ENCODE results near the gene SEZ6L2.

Gene SEZ6L2

GRCh38 chr16:29858974-29859373 is 40.4 kb downstream of the SEZ6L2 start:
- FAIRE-seq (no peak), DNase-seq (ENCODE audit: extremely low spot score, insufficient read length, low read depth) (no peak)

GRCh38 chr16:29858149-29858849 is 41.1 kb downstream of the SEZ6L2 start:
- no peak for DNase-seq (ENCODE audit: extremely low spot score, insufficient read length, low read depth)
- FAIRE-seq: no peak

- FAIRE-seq: no peak
- no peak for DNase-seq (ENCODE audit: extremely low spot score, insufficient read length, low read depth)
Observed at GRCh38 chr16:29857133-29857760, 42.1 kb downstream of the SEZ6L2 start.

GRCh38 chr16:29854520-29855100 is 44.7 kb downstream of the SEZ6L2 start:
- no peak for FAIRE-seq
- DNase-seq (ENCODE audit: extremely low spot score, insufficient read length, low read depth): no peak

GRCh38 chr16:29852654-29853053 is 46.7 kb downstream of the SEZ6L2 start:
- no peak for FAIRE-seq
- DNase-seq (ENCODE audit: extremely low spot score, insufficient read length, low read depth): no peak

- DNase-seq (ENCODE audit: extremely low spot score, insufficient read length, low read depth) (no peak), FAIRE-seq (no peak)
Observed at GRCh38 chr16:29850998-29851397, 48.4 kb downstream of the SEZ6L2 start.

- no peak for FAIRE-seq
- no peak for DNase-seq (ENCODE audit: extremely low spot score, insufficient read length, low read depth)
Observed at GRCh38 chr16:29849505-29849904, 49.8 kb downstream of the SEZ6L2 start.

GRCh38 chr16:29848420-29849297 is 50.7 kb downstream of the SEZ6L2 start:
- FAIRE-seq (peak; percentile 73), DNase-seq (ENCODE audit: extremely low spot score, insufficient read length, low read depth) (peak; percentile 57)

- no peak for FAIRE-seq
- DNase-seq (ENCODE audit: extremely low spot score, insufficient read length, low read depth): no peak
Observed at GRCh38 chr16:29845656-29846055, 53.7 kb downstream of the SEZ6L2 start.

GRCh38 chr16:29844575-29845331 is 54.6 kb downstream of the SEZ6L2 start:
- no peak for FAIRE-seq

GRCh38 chr16:29843931-29844330 is 55.4 kb downstream of the SEZ6L2 start:
- no peak for DNase-seq (ENCODE audit: extremely low spot score, insufficient read length, low read depth)
- FAIRE-seq: no peak

More at GRCh38 chr16:29844575-29845331, 54.6 kb downstream of the SEZ6L2 start:
- no peak for DNase-seq (ENCODE audit: extremely low spot score, insufficient read length, low read depth)

- FAIRE-seq (no peak), DNase-seq (ENCODE audit: extremely low spot score, insufficient read length, low read depth) (no peak)
Observed at GRCh38 chr16:29842732-29843346, 56.5 kb downstream of the SEZ6L2 start.

- FAIRE-seq: no peak
- no peak for DNase-seq (ENCODE audit: extremely low spot score, insufficient read length, low read depth)
Observed at GRCh38 chr16:29841631-29842030, 57.7 kb downstream of the SEZ6L2 start.

GRCh38 chr16:29840240-29840639 is 59.1 kb downstream of the SEZ6L2 start:
- FAIRE-seq: no peak

GRCh38 chr16:29839822-29840221 is 59.5 kb downstream of the SEZ6L2 start:
- no peak for FAIRE-seq
- no peak for DNase-seq (ENCODE audit: extremely low spot score, insufficient read length, low read depth)

More at GRCh38 chr16:29840240-29840639, 59.1 kb downstream of the SEZ6L2 start:
- no peak for DNase-seq (ENCODE audit: extremely low spot score, insufficient read length, low read depth)

GRCh38 chr16:29837841-29838240 is 61.5 kb downstream of the SEZ6L2 start:
- FAIRE-seq: no peak
- no peak for DNase-seq (ENCODE audit: extremely low spot score, insufficient read length, low read depth)

GRCh38 chr16:29836623-29837022 is 62.7 kb downstream of the SEZ6L2 start:
- FAIRE-seq: no peak

GRCh38 chr16:29835926-29836325 is 63.4 kb downstream of the SEZ6L2 start:
- FAIRE-seq (no peak), DNase-seq (ENCODE audit: extremely low spot score, insufficient read length, low read depth) (no peak)

More at GRCh38 chr16:29836623-29837022, 62.7 kb downstream of the SEZ6L2 start:
- no peak for DNase-seq (ENCODE audit: extremely low spot score, insufficient read length, low read depth)

GRCh38 chr16:29834079-29834478 is 65.3 kb downstream of the SEZ6L2 start:
- no peak for FAIRE-seq
- DNase-seq (ENCODE audit: extremely low spot score, insufficient read length, low read depth): no peak

All from GM18507 (cell line).